ENCODE results near the gene PDLIM5.

- TF ChIP-seq, protein P1, sequence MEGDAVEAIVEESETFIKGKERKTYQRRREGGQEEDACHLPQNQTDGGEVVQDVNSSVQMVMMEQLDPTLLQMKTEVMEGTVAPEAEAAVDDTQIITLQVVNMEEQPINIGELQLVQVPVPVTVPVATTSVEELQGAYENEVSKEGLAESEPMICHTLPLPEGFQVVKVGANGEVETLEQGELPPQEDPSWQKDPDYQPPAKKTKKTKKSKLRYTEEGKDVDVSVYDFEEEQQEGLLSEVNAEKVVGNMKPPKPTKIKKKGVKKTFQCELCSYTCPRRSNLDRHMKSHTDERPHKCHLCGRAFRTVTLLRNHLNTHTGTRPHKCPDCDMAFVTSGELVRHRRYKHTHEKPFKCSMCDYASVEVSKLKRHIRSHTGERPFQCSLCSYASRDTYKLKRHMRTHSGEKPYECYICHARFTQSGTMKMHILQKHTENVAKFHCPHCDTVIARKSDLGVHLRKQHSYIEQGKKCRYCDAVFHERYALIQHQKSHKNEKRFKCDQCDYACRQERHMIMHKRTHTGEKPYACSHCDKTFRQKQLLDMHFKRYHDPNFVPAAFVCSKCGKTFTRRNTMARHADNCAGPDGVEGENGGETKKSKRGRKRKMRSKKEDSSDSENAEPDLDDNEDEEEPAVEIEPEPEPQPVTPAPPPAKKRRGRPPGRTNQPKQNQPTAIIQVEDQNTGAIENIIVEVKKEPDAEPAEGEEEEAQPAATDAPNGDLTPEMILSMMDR (conservative IDR thresholded peaks at IDR 0.05; ENCODE audit: low read length), result no peak
- TF ChIP-seq EZH2phosphoT487 (IDR thresholded peaks at IDR 0.05; ENCODE audit: borderline replicate concordance), result no peak
Observed at GRCh38 chr4:94623126-94623911, 171.6 kb downstream of the PDLIM5 start.
